GM21390 (cell line): ENCODE results near the gene SNRNP40.

Experiments used
- ATAC-seq: cut with Tn5 transposase; IDR thresholded peaks from one replicate; pipeline ENCODE4 v1.9.1; 2021; ENCODE audit not compliant: unreplicated experiment

Gene SNRNP40

DNA sequence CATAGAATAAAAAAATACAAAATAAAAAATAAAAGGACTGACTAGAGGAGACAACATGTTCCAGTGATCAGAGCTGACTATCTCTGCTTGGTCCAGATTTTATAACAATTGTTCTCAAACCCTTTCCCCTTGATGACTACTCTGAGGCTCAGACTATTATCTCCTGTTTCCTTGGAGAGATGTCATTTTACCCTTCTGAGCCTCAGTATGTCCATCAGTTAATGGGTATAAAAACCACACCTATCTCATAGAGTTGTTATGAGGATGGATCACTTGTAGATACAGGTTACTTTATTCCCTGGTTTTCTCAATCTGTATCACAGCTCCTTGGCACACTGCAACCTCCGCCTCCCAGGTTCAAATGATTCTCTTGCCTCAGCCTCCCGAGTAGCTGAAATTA is 63.9 kb downstream of the SNRNP40 start:
- ATAC-seq: no peak

GRCh38 chr1:31231802-31232201 is 64.8 kb downstream of the SNRNP40 start:
- no peak for ATAC-seq

- ATAC-seq: no peak
These were observed 66.2 kb downstream of the SNRNP40 start for GRCh38 chr1:31230378-31230777.

DNA sequence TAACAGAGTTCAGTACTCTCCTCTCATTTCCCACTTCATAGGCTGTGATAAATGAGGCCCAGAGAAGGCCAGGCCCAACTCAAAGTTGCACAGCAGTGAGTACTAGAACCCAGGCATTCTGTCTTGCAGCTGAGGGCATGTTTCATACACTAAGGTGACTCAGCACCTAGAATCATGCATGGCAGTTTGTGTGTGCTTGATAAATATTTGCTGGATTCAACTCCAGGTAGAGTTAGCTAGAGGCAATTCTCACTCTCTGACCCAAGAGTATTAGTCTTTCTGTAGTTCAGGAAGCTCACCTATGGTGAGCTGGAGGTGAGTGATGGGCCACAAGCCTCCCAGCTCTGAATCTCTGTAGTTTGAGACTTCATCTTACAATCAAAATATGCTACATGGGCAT is 67.6 kb downstream of the SNRNP40 start:
- no peak for ATAC-seq

- no peak for ATAC-seq
These were observed 68.6 kb downstream of the SNRNP40 start for GRCh38 chr1:31227891-31228568.

DNA sequence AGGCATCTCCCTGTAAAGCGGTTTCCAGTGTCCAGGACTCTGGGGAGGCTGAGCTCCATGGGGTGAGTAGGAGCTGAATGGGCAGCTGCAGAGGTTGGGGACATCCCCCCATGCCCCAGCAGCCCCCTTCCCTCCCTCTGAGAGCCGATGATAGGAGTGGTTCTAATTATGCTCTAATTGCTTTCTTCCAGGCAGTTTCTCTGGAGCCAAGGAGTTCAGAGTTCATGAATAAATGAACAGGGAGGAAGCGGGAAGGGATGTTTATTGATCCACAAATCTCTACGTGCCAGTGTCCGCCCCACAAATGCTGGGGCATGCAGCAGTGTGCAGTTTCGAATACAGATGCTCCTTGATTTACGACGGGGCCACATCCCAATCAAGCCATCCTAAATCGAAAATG is 72.5 kb downstream of the SNRNP40 start:
- ATAC-seq: no peak

DNA sequence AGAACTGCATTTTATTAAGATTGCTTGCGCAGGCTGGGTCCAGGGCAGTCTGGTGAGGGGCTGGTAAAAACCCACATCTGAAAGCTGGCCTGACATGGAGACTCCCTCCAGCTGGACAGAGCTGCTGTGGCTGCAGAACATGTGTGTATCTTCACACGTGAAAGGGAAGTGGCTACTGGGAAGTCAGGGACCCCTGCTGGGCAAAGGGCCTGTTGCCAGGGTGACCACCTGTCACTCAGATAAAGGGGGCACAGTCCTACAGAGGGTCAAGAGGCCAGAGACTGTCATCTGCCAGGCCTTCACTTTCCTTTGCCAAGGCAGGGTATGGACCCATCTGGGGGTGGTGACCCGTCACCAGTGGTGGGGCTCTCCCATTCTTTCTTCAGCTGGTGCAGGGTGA is 74.4 kb downstream of the SNRNP40 start:
- ATAC-seq: no peak

- ATAC-seq: no peak
These were observed 75.5 kb downstream of the SNRNP40 start for GRCh38 chr1:31221072-31221471.

DNA sequence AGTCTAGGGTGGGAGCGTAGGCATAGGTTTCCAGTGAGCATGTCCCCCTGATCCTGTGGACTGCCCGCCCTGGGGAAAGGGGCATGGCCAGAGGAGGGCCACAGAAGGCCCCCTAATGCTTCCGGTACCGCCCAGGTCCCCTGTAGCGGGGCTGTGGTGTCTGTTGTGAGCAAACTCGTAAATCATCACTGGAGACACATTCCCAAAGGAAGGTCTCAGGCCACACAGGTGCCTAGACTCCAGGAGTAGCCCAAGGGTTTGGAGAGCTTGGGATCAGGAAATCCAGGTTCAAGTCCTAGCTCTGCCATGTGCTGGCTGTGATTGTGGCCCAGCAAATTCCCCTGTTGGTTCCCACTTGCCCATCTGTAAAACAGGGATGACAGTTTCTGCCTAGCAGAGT is 77.1 kb downstream of the SNRNP40 start:
- ATAC-seq: no peak

GRCh38 chr1:31218705-31219104 is 77.9 kb downstream of the SNRNP40 start:
- no peak for ATAC-seq

- ATAC-seq: no peak
These were observed 80.6 kb downstream of the SNRNP40 start for GRCh38 chr1:31216016-31216415.

DNA sequence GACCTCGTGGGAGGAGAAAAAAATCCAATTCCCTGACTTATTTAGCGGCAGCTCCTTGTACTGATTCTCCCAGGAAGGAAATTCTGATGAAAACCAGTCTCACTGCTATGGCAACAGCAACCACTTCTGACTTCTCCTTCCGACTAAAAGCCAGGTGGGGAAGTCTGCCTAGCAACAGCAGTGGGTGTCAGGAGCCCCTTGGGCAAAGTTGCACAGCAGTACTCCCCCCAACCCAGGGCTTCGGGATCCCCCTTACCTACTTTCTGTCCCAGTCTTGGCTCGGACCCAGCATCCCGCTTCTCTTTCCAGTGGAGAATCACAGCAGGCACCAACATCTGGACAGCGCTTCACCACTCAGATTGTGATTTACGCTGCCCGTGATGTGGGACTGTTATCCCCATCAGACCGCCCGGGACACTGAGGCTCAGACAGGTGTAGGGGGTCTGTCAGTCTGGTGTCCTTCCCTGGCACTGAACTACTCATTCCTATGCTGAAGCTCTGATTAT is 81.5 kb downstream of the SNRNP40 start:
- ATAC-seq: no peak

- no peak for ATAC-seq
These were observed 82.1 kb downstream of the SNRNP40 start for GRCh38 chr1:31214316-31215064.
